GM18505 (cell line): ENCODE results near the gene KBTBD2.
A peak's percentile ranks its signal among the peaks of the same experiment; 100 is the strongest.
"Not testable (repeated sequence)": the region's sequence is repeated elsewhere in the genome, so short reads cannot be mapped to it uniquely, and the experiment has no call there.

ENCODE experiments used
- ATAC-seq: cut with Tn5 transposase; IDR thresholded peaks from one replicate; pipeline ENCODE4 v1.9.1; 2021; ENCODE audit not compliant: unreplicated experiment
- POLR2A ChIP-seq: IDR thresholded peaks from 4 replicates; pipeline ENCODE4 v1.6.1; 2011; ENCODE audit warnings: borderline replicate concordance; ENCODE audit not compliant: insufficient read depth, insufficient read length; ENCODE audit errors: extremely low read depth

KBTBD2 gene

GRCh38 chr7:32846630-32847225 lies 44.8 kb downstream of the KBTBD2 start:
- TF ChIP-seq POLR2A: no peak
- peak; percentile 100 for ATAC-seq

GRCh38 chr7:32844748-32845147 lies 46.8 kb downstream of the KBTBD2 start:
- ATAC-seq: not testable (repeated sequence)

GRCh38 chr7:32843763-32844162 lies 47.8 kb downstream of the KBTBD2 start:
- not testable (repeated sequence) for ATAC-seq

- not testable (repeated sequence) for ATAC-seq
These were observed 51.7 kb downstream of the KBTBD2 start for GRCh38 chr7:32839846-32840245.

- not testable (repeated sequence) for ATAC-seq
These were observed 62.4 kb downstream of the KBTBD2 start for GRCh38 chr7:32828996-32829752.
